Rectal smooth muscle tissue (tissue), 1 donor: ENCODE measurements around the gene ALOX12B.
"Not testable (repeated sequence)": the region's sequence is repeated elsewhere in the genome, so short reads cannot be mapped to it uniquely, and the experiment has no call there.

Experiments
- H3K27ac ChIP-seq: one replicate; pipeline ENCODE4 v1.7.0; 2013; ENCODE audit warnings: low read depth, low read length, inconsistent platforms
- H3K27me3 ChIP-seq: one replicate; pipeline ENCODE4 v1.7.0; 2013; ENCODE audit warnings: low read length; ENCODE audit not compliant: control insufficient read depth, insufficient read depth
- H3K36me3 ChIP-seq: one replicate; pipeline ENCODE4 v1.7.0; 2013; ENCODE audit warnings: low read length; ENCODE audit not compliant: control insufficient read depth, insufficient read depth
- H3K4me1 ChIP-seq: one replicate; pipeline ENCODE4 v1.7.0; 2013; ENCODE audit warnings: low read length; ENCODE audit not compliant: control insufficient read depth, insufficient read depth
- H3K4me3 ChIP-seq: one replicate; pipeline ENCODE4 v1.7.0; 2013; ENCODE audit warnings: low read length
- H3K9ac ChIP-seq: one replicate; pipeline ENCODE4 v1.7.0; 2013; ENCODE audit warnings: low read length

Gene ALOX12B

GRCh38 chr17:8064561-8065019 is 22.9 kb downstream of the ALOX12B start:
- no peaks in the 10 kb centered on the region for H3K36me3 ChIP-seq

GRCh38 chr17:8063761-8064534 is 23.6 kb downstream of the ALOX12B start:
- Histone ChIP-seq H3K4me3 (peak overlapping the region; percentile 17), H3K27ac (no peak overlapping the region), H3K27me3 (no peaks in the 10 kb centered on the region), H3K9ac (no peak overlapping the region), H3K36me3 (no peaks in the 10 kb centered on the region), H3K4me1 (no peaks in the 10 kb centered on the region)

More at GRCh38 chr17:8064561-8065019, 22.9 kb downstream of the ALOX12B start:
- Histone ChIP-seq H3K4me1 (no peaks in the 10 kb centered on the region), H3K9ac (no peak overlapping the region), H3K27ac (no peak overlapping the region), H3K4me3 (no peak overlapping the region), H3K27me3 (no peaks in the 10 kb centered on the region)

- no peaks in the 10 kb centered on the region for H3K36me3 ChIP-seq
- peak overlapping the region; percentile 17 for H3K4me3 ChIP-seq
- no peak overlapping the region for H3K27ac ChIP-seq
- H3K27me3 ChIP-seq = no peaks in the 10 kb centered on the region
- H3K4me1 ChIP-seq = no peaks in the 10 kb centered on the region
- H3K9ac ChIP-seq = no peak overlapping the region
Observed at GRCh38 chr17:8062807-8063483, 24.6 kb downstream of the ALOX12B start.

GRCh38 chr17:8062435-8062806 is 25.1 kb downstream of the ALOX12B start:
- H3K36me3 ChIP-seq = no peaks in the 10 kb centered on the region
- no peak overlapping the region for H3K9ac ChIP-seq
- H3K4me3 ChIP-seq = peak overlapping the region; percentile 17
- no peaks in the 10 kb centered on the region for H3K27me3 ChIP-seq
- H3K27ac ChIP-seq = no peak overlapping the region
- no peaks in the 10 kb centered on the region for H3K4me1 ChIP-seq

GRCh38 chr17:8061851-8062250 is 25.7 kb downstream of the ALOX12B start:
- not testable (repeated sequence) for H3K27me3 ChIP-seq, H3K4me1 ChIP-seq, H3K36me3 ChIP-seq, H3K9ac ChIP-seq, H3K4me3 ChIP-seq, H3K27ac ChIP-seq

- Histone ChIP-seq H3K36me3 (no peaks in the 10 kb centered on the region), H3K27ac (no peak overlapping the region), H3K4me3 (no peak overlapping the region), H3K9ac (no peak overlapping the region), H3K27me3 (peaks cover 5% of the 10 kb centered on the region), H3K4me1 (no peaks in the 10 kb centered on the region)
Observed at GRCh38 chr17:8060274-8060673, 27.2 kb downstream of the ALOX12B start.

- Histone ChIP-seq H3K4me1 (no peaks in the 10 kb centered on the region), H3K9ac (no peak overlapping the region), H3K4me3 (no peak overlapping the region), H3K27ac (no peak overlapping the region), H3K27me3 (peaks cover 5% of the 10 kb centered on the region), H3K36me3 (no peaks in the 10 kb centered on the region)
Observed at GRCh38 chr17:8059131-8059530, 28.4 kb downstream of the ALOX12B start.

DNA sequence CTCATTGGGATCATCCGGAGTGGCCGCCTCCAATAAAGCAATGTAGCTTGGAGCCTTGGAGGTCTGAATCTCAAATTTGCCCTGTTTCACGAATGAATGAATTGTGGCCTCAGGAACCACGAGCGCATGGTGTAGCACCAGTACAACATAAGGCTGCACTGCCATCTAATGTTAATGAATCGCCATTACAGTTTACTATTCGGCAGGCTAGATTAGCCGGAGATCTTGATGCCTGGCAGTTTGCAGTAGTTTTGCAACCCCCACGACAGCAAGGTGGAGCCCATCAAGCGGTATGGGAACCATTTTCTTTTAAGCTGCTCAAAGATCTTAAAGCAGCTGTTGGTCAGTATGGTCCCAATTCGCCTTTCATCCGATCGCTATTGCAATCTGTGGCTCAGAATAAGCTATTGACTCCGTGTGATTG is 29.8 kb downstream of the ALOX12B start:
- Histone ChIP-seq H3K27me3 (peaks cover 5% of the 10 kb centered on the region), H3K36me3 (no peaks in the 10 kb centered on the region), H3K9ac (no peak overlapping the region), H3K27ac (no peak overlapping the region), H3K4me1 (no peaks in the 10 kb centered on the region), H3K4me3 (no peak overlapping the region)

DNA sequence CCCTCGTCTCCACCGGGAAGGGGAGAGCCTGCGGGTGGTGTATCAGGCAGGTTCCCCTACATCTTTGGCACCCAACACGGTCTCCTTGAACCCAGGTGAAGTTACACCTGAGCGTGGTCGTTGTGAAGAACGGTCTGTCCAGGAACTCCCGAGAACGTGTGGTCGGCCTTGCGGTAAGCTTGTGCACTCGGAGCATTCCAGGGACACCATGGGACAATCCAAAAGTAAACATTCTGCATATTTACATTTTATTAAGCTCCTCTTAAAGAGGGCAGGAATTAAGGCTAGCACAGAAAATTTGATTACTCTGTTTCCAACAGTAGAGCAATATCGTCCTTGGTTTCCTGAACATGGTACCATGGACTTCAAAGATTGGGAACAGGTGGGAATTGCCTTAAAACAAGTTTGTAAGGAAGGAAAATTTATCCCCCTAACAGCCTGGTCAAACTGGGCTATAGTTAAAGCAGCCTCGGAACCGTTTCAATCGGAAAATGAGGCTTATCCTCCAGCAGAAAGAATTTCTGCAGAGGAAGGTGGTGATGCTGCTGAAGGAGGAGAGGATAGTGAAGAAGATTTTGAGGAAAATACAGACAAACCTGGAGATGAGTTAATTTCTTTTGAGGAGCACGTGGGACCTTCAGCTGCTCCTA is 30.4 kb downstream of the ALOX12B start:
- no peaks in the 10 kb centered on the region for H3K4me1 ChIP-seq
- no peak overlapping the region for H3K4me3 ChIP-seq
- peaks cover 5% of the 10 kb centered on the region for H3K27me3 ChIP-seq
- H3K27ac ChIP-seq = no peak overlapping the region
- H3K36me3 ChIP-seq = no peaks in the 10 kb centered on the region
- H3K9ac ChIP-seq = no peak overlapping the region

- peaks cover 5% of the 10 kb centered on the region for H3K27me3 ChIP-seq
Observed at GRCh38 chr17:8056232-8056975, 31.1 kb downstream of the ALOX12B start.

GRCh38 chr17:8055851-8056231 is 31.7 kb downstream of the ALOX12B start:
- Histone ChIP-seq H3K27me3 (peaks cover 5% of the 10 kb centered on the region), H3K36me3 (no peaks in the 10 kb centered on the region), H3K27ac (no peak overlapping the region), H3K4me3 (no peak overlapping the region), H3K4me1 (no peaks in the 10 kb centered on the region), H3K9ac (no peak overlapping the region)

More at GRCh38 chr17:8056232-8056975, 31.1 kb downstream of the ALOX12B start:
- Histone ChIP-seq H3K4me1 (no peaks in the 10 kb centered on the region), H3K36me3 (no peaks in the 10 kb centered on the region), H3K4me3 (no peak overlapping the region), H3K27ac (no peak overlapping the region), H3K9ac (no peak overlapping the region)

- no peak overlapping the region for H3K27ac ChIP-seq
- no peaks in the 10 kb centered on the region for H3K4me1 ChIP-seq
- no peak overlapping the region for H3K9ac ChIP-seq
- peaks cover 5% of the 10 kb centered on the region for H3K27me3 ChIP-seq
- H3K36me3 ChIP-seq = no peaks in the 10 kb centered on the region
- H3K4me3 ChIP-seq = no peak overlapping the region
Observed at GRCh38 chr17:8053600-8053999, 33.9 kb downstream of the ALOX12B start.
